Gastroesophageal sphincter (tissue), 3 donors: ENCODE results near the gene ELMO1.

Experiments
- POLR2AphosphoS5 ChIP-seq: sonication (generic); formaldehyde crosslinking; IDR thresholded peaks from one replicate; pipeline ENCODE4 v1.6.1; 2017; ENCODE audit warnings: antibody characterized with exemption
- TF ChIP-seq, protein P1 (sequence below), 4 experiments: fragments of 200-600 bp in 2 of 4; fragments of 450-650 bp in 2 of 4; sonication (generic) in 1 of 4; IDR thresholded peaks; one replicate each; pipeline ENCODE4 v1.5.1; 2017 to 2019; ENCODE audit warnings: antibody characterized with exemption in 4 of 4, mild to moderate bottlenecking in 2 of 4, moderate library complexity in 2 of 4

DNA sequence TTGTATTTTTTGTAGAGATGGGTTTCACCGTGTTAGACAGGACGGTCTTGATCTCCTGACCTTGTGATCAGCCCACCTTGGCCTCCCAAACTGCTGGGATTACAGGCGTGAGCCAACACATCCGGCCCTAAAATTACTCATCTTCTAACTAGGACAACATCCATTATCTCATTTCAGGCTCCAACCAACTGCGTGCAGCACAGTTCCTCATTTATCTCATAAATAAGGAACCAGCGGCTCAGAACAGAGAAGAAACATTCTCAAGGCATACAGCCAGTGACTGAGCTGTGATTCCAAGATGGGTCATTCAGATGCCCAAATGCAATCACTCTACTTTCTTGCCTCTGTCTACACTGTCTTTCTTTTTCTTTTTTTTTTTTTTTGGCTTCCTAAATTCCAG, 356.1 kb downstream of the ELMO1 start:
- TF ChIP-seq POLR2AphosphoS5 = no peak
- TF ChIP-seq, protein P1, sequence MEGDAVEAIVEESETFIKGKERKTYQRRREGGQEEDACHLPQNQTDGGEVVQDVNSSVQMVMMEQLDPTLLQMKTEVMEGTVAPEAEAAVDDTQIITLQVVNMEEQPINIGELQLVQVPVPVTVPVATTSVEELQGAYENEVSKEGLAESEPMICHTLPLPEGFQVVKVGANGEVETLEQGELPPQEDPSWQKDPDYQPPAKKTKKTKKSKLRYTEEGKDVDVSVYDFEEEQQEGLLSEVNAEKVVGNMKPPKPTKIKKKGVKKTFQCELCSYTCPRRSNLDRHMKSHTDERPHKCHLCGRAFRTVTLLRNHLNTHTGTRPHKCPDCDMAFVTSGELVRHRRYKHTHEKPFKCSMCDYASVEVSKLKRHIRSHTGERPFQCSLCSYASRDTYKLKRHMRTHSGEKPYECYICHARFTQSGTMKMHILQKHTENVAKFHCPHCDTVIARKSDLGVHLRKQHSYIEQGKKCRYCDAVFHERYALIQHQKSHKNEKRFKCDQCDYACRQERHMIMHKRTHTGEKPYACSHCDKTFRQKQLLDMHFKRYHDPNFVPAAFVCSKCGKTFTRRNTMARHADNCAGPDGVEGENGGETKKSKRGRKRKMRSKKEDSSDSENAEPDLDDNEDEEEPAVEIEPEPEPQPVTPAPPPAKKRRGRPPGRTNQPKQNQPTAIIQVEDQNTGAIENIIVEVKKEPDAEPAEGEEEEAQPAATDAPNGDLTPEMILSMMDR (IDR thresholded peaks at IDR 0.05) = no peak
